ENCODE results near the gene TCHP. TPM values are rescaled to one million over a fixed set of nuclear protein-coding genes. Genes with fewer than 3 reads are reported as not detected.
A peak's percentile ranks its signal among the peaks of the same experiment; 100 is the strongest.

Gene TCHP
- total RNA-seq, 2 donors from 2014 or later: 14.9 to 18.3 TPM

DNA sequence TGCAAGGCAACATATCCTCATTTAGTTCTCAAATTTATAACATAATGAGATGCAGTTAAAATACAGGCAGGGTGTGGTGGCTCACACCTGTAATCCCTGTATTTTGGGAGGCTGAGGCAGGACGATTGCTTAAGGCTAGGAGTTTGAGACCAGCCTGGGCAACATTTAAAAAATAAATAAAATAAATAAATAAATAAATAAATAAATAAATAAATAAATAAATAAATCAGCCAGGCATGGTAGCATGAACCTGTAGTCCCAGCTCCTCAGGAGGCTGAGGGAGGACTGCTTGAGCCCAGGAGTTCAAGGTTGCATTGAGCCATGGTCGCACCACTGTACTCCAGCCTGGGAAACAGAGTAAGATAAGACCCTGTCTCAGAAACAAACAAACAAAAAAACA, 39.4 kb downstream of the TCHP start:
- ATAC-seq (no peak), DNase-seq (ENCODE audit: low spot score in 2 of 2) (no peak)
- Mint-ChIP-seq H3K27ac (peak overlapping the region in 1 of 2 donors; percentile 61), H3K9me3 (no peaks in the 10 kb centered on the region), H3K36me3 (peaks cover 0 to 6% of the 10 kb centered on the region in 2 donors)

DNA sequence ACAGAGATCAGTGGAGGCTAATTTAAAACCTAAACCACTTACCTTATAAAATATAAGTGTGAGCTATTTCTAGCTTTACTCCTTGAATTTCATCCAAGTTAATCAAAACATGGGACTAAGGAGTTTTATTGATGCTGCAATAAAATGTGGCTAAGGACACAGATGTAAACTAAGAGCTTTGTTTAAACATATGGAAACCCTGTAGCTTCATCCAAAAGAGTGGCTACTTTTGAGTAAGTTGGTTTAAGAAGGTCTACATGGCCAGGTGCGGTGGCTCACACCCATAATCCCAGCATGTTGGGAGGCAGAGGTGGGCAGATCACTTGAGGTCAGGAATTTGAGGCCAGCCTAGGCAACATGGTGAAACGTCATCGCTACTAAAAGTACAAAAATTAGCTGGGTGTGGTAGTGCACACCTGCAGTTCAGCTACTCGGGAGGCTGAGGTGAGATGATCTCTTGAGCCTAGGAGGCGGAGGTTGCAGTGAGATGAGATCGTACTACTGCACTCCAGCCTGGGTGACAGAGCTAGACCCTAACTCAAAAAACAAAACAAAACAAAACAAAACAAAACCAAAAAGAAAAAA, 40.4 kb downstream of the TCHP start:
- no peak for DNase-seq (ENCODE audit: low spot score in 2 of 2)
- Mint-ChIP-seq H3K27ac (peak overlapping the region in 1 of 2 donors; percentile 2), H3K36me3 (peaks cover 0 to 6% of the 10 kb centered on the region in 2 donors), H3K9me3 (no peaks in the 10 kb centered on the region)
- ATAC-seq: no peak

- H3K27ac Mint-ChIP-seq: no peak overlapping the region
- peaks cover 10 to 20% of the 10 kb centered on the region in 2 donors for H3K36me3 Mint-ChIP-seq
- no peak for DNase-seq (ENCODE audit: low spot score in 2 of 2)
- ATAC-seq: no peak
- H3K9me3 Mint-ChIP-seq: no peaks in the 10 kb centered on the region
Observed at GRCh38 chr12:109943811-109944210, 43.7 kb downstream of the TCHP start.

GRCh38 chr12:109944561-109945359, 44.7 kb downstream of the TCHP start:
- H3K9me3 Mint-ChIP-seq: no peaks in the 10 kb centered on the region
- H3K36me3 Mint-ChIP-seq: peaks cover 10 to 20% of the 10 kb centered on the region in 2 donors
- ATAC-seq: no peak
- no peak for DNase-seq (ENCODE audit: low spot score in 2 of 2)
- peak overlapping the region in 1 of 2 donors; percentile 44 for H3K27ac Mint-ChIP-seq

DNA sequence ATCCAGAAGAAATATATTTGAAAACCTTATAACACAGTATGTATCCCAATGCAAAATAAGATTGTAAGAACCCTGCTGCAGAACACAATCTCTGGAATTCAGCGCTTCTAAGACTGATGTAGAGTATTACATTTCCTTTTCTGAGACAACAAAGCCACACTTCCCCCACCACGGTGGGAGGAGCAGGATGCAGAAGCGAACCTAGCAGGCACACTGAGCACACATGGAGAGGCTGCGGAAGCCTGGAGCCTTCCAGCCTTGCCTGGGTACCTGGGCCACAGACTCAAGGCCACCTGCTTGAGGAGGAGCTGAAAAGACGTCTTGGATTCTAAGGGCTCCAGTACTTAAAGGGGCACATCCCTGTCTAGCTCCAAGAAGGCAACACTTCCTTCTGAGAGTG, 46.4 kb downstream of the TCHP start:
- H3K36me3 Mint-ChIP-seq: peaks cover 10 to 21% of the 10 kb centered on the region in 2 donors
- DNase-seq (ENCODE audit: low spot score in 2 of 2) (no peak), ATAC-seq (no peak)
- peak overlapping the region; percentile 36 to 70 for H3K27ac Mint-ChIP-seq
- H3K9me3 Mint-ChIP-seq: no peaks in the 10 kb centered on the region

DNA sequence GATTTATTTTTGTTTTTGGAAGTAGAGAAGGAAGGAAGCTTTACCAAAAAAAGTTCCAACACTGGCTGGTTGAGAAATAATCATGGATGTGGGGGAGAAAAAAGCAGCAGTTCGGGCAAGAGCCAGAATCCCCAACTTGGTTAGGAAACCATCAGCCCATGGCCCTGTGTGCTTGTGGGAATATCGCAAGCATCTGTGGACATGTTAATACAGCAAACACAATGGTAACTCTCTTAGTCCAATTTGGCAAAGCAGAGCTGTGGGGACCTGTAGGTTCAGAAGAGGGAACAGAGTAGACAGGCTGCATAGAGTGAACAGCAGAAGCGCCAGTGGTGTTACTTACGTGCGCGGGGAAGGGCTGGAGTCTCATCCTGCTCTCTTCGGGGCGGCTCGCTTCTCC, 46.8 kb downstream of the TCHP start:
- H3K27ac Mint-ChIP-seq: peak overlapping the region; percentile 36 to 70
- ATAC-seq (no peak), DNase-seq (ENCODE audit: low spot score in 2 of 2) (no peak)
- H3K9me3 Mint-ChIP-seq: no peaks in the 10 kb centered on the region
- peaks cover 10 to 25% of the 10 kb centered on the region in 2 donors for H3K36me3 Mint-ChIP-seq

DNA sequence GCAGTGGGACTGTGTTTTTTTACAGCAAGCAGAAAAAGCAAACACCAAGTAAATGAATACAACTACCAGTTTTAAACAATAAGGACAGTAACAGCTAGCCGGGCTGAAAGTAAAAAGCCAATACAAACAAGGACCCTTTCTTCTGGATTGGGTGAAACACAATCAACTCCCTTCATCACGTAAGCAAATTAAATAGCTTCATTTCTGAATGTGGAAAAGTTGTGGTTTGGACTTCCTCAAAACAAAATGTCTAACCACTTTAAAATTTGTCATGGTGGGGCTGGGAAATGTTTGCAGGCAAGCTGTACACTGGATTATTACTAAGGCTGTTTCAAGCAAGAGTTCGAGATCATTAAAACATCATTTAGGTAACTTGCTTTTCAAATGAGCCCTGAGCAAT, 47.4 kb downstream of the TCHP start:
- peaks cover 15 to 31% of the 10 kb centered on the region in 2 donors for H3K36me3 Mint-ChIP-seq
- ATAC-seq: no peak

DNA sequence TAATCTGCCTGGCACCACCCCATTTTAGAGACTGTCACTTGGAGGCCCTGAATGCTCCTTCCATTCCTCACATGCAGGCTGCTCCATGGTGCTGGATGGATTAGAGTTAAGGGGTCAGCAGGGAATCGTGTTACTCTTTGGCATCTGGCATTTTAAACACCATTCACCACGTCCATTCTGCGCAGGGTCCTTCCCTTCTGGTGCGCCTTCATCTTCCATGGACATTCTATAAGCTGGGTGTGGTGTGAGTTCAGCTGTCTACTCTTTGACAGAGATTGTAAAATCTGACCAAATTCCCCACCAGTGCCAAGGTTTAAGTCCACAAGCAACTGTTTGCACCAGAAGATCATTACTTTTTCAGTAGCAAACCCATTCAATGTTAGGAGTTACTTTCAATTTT, 48.3 kb downstream of the TCHP start:
- ATAC-seq (no peak), DNase-seq (ENCODE audit: low spot score in 2 of 2) (no peak)
- Mint-ChIP-seq H3K36me3 (peaks cover 21 to 40% of the 10 kb centered on the region in 2 donors), H3K9me3 (no peaks in the 10 kb centered on the region), H3K27ac (no peak overlapping the region)

More for the DNA sequence above, 47.4 kb downstream of the TCHP start:
- H3K27ac Mint-ChIP-seq: peak overlapping the region; percentile 36 to 41
- DNase-seq (ENCODE audit: low spot score in 2 of 2): no peak
- H3K9me3 Mint-ChIP-seq: no peaks in the 10 kb centered on the region

DNA sequence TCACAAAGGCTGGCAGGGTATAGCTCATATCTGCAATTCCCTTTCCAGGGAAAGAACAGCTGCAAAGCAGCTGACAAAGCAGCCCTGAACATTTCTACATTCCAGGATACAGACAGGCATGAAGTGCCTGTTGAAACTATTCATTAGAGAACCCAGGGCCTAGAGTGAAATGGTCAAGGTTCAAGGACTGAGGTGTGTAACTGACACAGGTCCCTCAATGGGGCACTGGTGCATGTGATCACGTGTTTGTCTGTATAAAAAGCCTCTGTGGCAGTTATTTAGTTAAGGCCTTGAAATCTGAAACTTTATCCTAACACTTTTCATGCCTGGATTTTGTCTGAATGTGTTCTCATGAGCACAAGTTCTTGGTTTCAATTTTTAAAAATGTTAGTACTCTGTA, 49.0 kb downstream of the TCHP start:
- Mint-ChIP-seq H3K36me3 (peaks cover 21 to 40% of the 10 kb centered on the region in 2 donors), H3K27ac (no peak overlapping the region), H3K9me3 (no peaks in the 10 kb centered on the region)
- ATAC-seq: no peak
- DNase-seq (ENCODE audit: low spot score in 2 of 2): no peak

DNA sequence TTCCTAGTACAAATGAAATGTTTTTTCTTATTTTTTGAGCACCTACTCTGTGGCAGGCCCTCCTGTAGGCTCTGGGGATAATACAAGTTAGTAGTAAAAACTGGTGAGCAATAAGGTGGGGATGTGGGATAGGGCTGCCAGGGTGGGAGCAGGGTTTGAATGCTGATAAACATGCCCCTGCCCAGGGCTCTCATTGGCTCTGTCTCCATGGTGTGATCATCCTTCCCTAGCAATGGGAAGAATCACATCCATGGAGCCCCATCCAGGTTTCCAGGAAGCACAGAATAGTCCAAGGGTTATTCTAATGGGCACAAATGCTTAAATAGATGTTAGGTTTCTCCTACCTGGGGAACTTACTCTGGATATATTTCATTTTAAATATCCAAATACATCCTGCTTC, 50.6 kb downstream of the TCHP start:
- Mint-ChIP-seq H3K9me3 (no peaks in the 10 kb centered on the region), H3K36me3 (peaks cover 21 to 40% of the 10 kb centered on the region in 2 donors), H3K27ac (peak overlapping the region in 1 of 2 donors; percentile 29)
- no peak for ATAC-seq
- DNase-seq (ENCODE audit: low spot score in 2 of 2): no peak

- DNase-seq (ENCODE audit: low spot score in 2 of 2) (no peak), ATAC-seq (no peak)
- Mint-ChIP-seq H3K9me3 (no peaks in the 10 kb centered on the region), H3K36me3 (peaks cover 21 to 40% of the 10 kb centered on the region in 2 donors), H3K27ac (peak overlapping the region in 1 of 2 donors; percentile 47)
Observed at GRCh38 chr12:109951136-109951535, 51.1 kb downstream of the TCHP start.

DNA sequence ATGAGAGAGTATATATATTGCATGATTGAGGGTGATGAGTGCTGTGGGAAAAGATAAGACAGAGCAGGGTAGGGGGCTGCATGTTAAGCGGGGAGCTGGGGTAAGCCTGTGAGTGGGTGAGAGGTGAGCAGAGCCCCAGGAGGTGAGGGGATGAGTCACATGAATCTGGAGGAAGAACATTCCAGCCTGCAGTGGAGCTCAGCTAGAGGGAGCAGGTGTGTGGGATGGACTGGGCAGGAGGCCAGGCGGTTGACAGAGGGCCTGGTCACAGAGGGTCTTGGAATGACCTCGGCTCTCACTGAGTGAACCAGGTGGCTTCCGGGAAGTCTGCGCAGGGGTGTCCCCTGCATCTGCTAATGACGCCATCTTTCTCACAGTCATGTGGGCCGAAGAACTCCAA, 51.7 kb downstream of the TCHP start:
- ATAC-seq (no peak), DNase-seq (ENCODE audit: low spot score in 2 of 2) (no peak)
- Mint-ChIP-seq H3K27ac (peak overlapping the region; percentile 47 to 81), H3K9me3 (no peaks in the 10 kb centered on the region), H3K36me3 (peaks cover 18 to 36% of the 10 kb centered on the region in 2 donors)

- Mint-ChIP-seq H3K36me3 (peaks cover 12 to 31% of the 10 kb centered on the region in 2 donors), H3K27ac (peak overlapping the region; percentile 47 to 81), H3K9me3 (no peaks in the 10 kb centered on the region)
- ATAC-seq (peak; percentile 58 to 66), DNase-seq (ENCODE audit: low spot score in 2 of 2) (no peak)
Observed at GRCh38 chr12:109952160-109952858, 52.2 kb downstream of the TCHP start.

DNA sequence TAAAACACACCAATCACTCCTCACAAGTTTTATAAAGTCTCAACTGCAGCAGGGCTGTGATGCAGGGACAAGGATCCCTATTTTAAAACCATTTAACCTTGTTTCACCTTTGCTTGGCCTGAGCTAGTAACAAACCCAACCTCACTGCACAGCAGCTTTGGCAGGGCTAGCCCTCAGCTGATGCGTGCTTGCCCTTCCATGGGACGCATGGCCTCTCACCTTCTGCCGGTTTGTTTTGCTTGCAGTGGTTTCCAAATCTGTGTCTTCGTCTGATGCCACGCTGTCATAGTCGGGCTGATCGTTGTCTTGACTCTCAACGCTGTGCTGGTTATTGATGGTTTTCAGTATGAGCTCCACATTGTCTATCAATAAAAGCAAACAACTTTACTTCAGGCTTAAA, 52.8 kb downstream of the TCHP start:
- ATAC-seq (no peak), DNase-seq (ENCODE audit: low spot score in 2 of 2) (no peak)
- peak overlapping the region; percentile 47 to 84 for H3K27ac Mint-ChIP-seq
- H3K36me3 Mint-ChIP-seq: peaks cover 10 to 27% of the 10 kb centered on the region in 2 donors
- no peaks in the 10 kb centered on the region for H3K9me3 Mint-ChIP-seq

DNA sequence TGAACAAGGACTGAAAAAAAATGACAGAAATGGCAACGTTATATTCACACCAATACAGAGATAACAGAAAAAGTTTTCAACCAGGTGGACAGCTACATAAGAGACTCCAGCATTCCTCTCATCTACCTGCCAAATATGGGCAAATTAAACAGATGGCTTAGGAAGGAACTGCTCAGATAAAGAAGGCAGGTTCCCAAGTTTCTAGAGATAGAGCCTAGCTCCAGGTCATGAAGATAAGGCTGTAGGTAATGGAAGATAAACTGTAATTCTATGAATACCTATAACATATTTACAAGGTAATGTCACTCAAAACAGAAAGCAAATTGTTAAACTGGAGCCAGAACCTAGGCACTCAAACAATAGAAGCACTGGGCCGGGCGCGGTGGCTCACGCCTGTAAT, 53.6 kb downstream of the TCHP start:
- DNase-seq (ENCODE audit: low spot score in 2 of 2) (no peak), ATAC-seq (no peak)
- H3K36me3 Mint-ChIP-seq: peaks cover 10 to 25% of the 10 kb centered on the region in 2 donors
- H3K9me3 Mint-ChIP-seq: no peaks in the 10 kb centered on the region
- peak overlapping the region; percentile 47 to 84 for H3K27ac Mint-ChIP-seq

DNA sequence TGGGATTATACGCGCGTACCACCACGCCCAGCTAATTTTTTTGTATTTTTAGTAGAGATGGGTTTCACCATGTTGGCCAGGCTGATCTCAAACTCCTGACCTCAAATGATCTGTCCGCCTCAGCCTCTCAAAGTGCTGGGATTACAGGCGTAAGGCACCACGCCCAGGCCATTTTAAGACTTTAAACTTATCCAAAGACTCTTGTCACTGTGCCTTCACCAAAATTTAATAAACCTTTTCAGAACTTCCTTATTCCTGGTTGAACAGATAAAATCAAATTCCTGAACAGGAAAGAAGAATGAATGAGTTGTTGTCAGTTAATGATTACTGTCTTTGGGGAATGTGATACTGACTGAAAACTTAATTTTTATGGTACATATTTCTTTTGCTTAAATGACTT, 58.3 kb downstream of the TCHP start:
- H3K36me3 Mint-ChIP-seq: peaks cover 0 to 14% of the 10 kb centered on the region in 2 donors
- ATAC-seq: no peak
- no peaks in the 10 kb centered on the region for H3K9me3 Mint-ChIP-seq
- H3K27ac Mint-ChIP-seq: no peak overlapping the region
- no peak for DNase-seq (ENCODE audit: low spot score in 2 of 2)

DNA sequence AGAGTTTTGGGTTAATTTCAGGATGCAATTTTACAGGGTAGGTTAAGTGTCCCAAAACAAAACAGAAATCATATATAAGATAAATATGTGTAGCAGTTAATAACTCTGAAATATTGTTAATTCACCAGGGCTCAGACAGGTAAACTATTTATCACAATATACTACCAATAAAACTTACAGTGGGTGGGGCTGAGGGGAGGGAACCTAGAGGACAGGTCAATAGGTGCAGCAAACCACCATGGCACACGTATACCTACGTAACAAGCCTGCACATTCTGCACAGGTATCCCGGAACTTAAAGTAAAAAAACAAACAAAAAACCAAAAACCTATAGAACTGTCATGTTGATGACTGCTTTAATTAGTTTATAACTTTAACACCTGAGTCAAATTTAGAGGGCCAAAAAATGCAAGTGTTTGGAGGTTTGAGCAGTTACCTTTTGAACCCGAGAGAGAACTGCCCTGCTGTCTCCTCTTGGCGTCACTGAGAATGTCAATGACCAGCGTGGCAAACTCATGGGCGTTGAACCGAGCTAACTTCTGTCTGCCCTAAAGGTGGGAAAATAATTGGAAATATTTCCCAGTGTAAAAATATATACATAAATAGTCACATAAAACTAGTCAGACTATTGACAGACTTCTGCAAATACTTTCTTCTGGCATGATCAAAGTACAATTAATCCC, 59.5 kb downstream of the TCHP start:
- no peaks in the 10 kb centered on the region for H3K9me3 Mint-ChIP-seq
- H3K27ac Mint-ChIP-seq: no peak overlapping the region
- DNase-seq (ENCODE audit: low spot score in 2 of 2) (no peak), ATAC-seq (no peak)
- peaks cover 0 to 14% of the 10 kb centered on the region in 2 donors for H3K36me3 Mint-ChIP-seq
